HFFc6 (cell line): ENCODE measurements around the gene RBMX. TPM values are rescaled to one million over a fixed set of nuclear protein-coding genes. Genes with fewer than 3 reads are reported as not detected.

ENCODE experiments used
- DNase-seq: peaks from one replicate; pipeline ENCODE4 v3.0.0-alpha.2; 2018
- H3K27ac Mint-ChIP-seq: 2 replicates; pipeline ENCODE4 v1.8.0; 2020; ENCODE audit warnings: mild to moderate bottlenecking, mixed read lengths
- H3K27me3 Mint-ChIP-seq: 2 replicates; pipeline ENCODE4 v1.8.0; 2021; ENCODE audit warnings: mild to moderate bottlenecking, moderate library complexity, mixed read lengths; ENCODE audit not compliant: insufficient read depth
- H3K36me3 Mint-ChIP-seq: 2 replicates; pipeline ENCODE4 v1.8.0; 2021; ENCODE audit warnings: low read depth, mixed read lengths
- H3K4me1 Mint-ChIP-seq: 2 replicates; pipeline ENCODE4 v1.8.0; 2020; ENCODE audit warnings: low read depth, mixed read lengths
- H3K4me3 Mint-ChIP-seq: 2 replicates; pipeline ENCODE4 v1.8.0; 2020; ENCODE audit warnings: mild to moderate bottlenecking, moderate library complexity, mixed read lengths
- H3K9me3 Mint-ChIP-seq: 2 replicates; pipeline ENCODE4 v1.8.0; 2020; ENCODE audit warnings: mild to moderate bottlenecking, mixed read lengths
- CTCF ChIP-seq: fragments of 200-600 bp; sonication (generic); IDR thresholded peaks from 2 replicates; pipeline ENCODE4 v1.5.0; 2021; ENCODE audit warnings: antibody characterized with exemption, mild to moderate bottlenecking
- total RNA-seq, 6 experiments: library from RNA; stranded (reverse); fragmentation: NEBNext Ultra II Directional; extraction: Animal tissue kit (Norgen Biotek cat#: 25700); gene quantifications; 2 replicates in 1 of 6; 3 replicates in 5 of 6; pipeline ENCODE4 v1.2.3, GENCODE V29; 2021

The RBMX gene
- total RNA-seq, 6 experiments from 2014 or later, result 127 to 191 (median 178) TPM

- Mint-ChIP-seq H3K9me3 (no peaks in the 10 kb centered on the region), H3K4me1 (peaks cover 22% of the 10 kb centered on the region), H3K4me3 (no peak overlapping the region), H3K27me3 (peaks cover 2% of the 10 kb centered on the region), H3K36me3 (no peaks in the 10 kb centered on the region), H3K27ac (no peak overlapping the region)
- no peak for TF ChIP-seq CTCF
- DNase-seq, result no peak
These were observed 54.8 kb downstream of the RBMX start for GRCh38 chrX:136825771-136826170.

Other genes starting within 250 kb of the RBMX start
- gene CD40LG, start 232.6 kb downstream of the RBMX start, total RNA-seq, result not detected
- 1 to 10 TPM; 2.5 to 5.4 (median 4.9) TPM for gene ARHGEF6, start 99.8 kb downstream of the RBMX start, total RNA-seq
- not detected for gene GPR101, start 153.3 kb upstream of the RBMX start, total RNA-seq